Gastrocnemius medialis (tissue), 4 donors: Measurements from ENCODE around the gene TTLL7.

ENCODE experiments used
- POLR2A ChIP-seq, 2 donors: fragments of 450-650 bp; IDR thresholded peaks; one replicate each; pipeline ENCODE4 v1.6.1; 2017; ENCODE audit warnings: antibody characterized with exemption in 2 of 2, mild to moderate bottlenecking in 2 of 2, moderate library complexity in 2 of 2
- TF ChIP-seq, protein P1 (sequence below), 5 experiments: fragments of 450-650 bp in 3 of 5; fragments of 200-600 bp in 2 of 5; sonication (generic) in 2 of 5; IDR thresholded peaks in 4 of 5; conservative IDR thresholded peaks in 1 of 5; 1 replicate in 4 of 5; 2 replicates in 1 of 5; pipeline ENCODE4 v1.5.1; 2016 to 2019; ENCODE audit warnings: antibody characterized with exemption in 5 of 5, mild to moderate bottlenecking in 3 of 5, moderate library complexity in 3 of 5

DNA sequence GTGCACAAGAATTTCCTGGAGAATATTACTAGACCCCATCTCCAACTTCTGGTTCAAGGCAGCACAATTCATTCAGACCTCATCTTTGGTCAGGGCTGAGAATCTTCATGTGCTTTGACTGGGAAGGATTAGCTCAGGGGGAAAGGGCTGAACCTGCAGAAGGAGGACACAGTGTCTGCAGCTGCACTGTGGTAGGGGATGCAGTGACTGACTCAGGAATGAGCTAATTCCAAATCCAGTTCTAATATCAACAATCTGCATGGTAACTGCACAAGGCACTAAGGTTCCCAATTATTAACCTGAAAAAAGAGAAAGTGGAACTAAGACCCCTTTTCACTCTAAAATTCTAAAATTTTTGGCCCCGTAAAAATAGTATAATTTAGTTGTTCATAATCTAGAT, 31.6 kb downstream of the TTLL7 start:
- TF ChIP-seq POLR2A (IDR thresholded peaks at IDR 0.05), result no peak
- TF ChIP-seq, protein P1, sequence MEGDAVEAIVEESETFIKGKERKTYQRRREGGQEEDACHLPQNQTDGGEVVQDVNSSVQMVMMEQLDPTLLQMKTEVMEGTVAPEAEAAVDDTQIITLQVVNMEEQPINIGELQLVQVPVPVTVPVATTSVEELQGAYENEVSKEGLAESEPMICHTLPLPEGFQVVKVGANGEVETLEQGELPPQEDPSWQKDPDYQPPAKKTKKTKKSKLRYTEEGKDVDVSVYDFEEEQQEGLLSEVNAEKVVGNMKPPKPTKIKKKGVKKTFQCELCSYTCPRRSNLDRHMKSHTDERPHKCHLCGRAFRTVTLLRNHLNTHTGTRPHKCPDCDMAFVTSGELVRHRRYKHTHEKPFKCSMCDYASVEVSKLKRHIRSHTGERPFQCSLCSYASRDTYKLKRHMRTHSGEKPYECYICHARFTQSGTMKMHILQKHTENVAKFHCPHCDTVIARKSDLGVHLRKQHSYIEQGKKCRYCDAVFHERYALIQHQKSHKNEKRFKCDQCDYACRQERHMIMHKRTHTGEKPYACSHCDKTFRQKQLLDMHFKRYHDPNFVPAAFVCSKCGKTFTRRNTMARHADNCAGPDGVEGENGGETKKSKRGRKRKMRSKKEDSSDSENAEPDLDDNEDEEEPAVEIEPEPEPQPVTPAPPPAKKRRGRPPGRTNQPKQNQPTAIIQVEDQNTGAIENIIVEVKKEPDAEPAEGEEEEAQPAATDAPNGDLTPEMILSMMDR (IDR thresholded peaks at IDR 0.05 in 4 of 5, conservative IDR thresholded peaks at IDR 0.05 in 1 of 5), result no peak
